Activated gamma-delta T cell treated with anti-CD3 and anti-CD28 coated beads, Interleukin-2, amount 50 U/mL, for 16 hours (primary cell): ENCODE data around the gene CSGALNACT2.
"Not testable (repeated sequence)": the region's sequence is repeated elsewhere in the genome, so short reads cannot be mapped to it uniquely, and the experiment has no call there.

ENCODE experiments used
- DNase-seq: peaks from one replicate; pipeline ENCODE4 v3.0.0-alpha.2; 2020; ENCODE audit warnings: low read depth

Gene CSGALNACT2

GRCh38 chr10:43145311-43145710 lies 7.1 kb downstream of the CSGALNACT2 start:
- no peak for DNase-seq

- DNase-seq, result not testable (repeated sequence)
Observed at GRCh38 chr10:43145936-43146335, 7.7 kb downstream of the CSGALNACT2 start.

- no peak for DNase-seq
Observed at GRCh38 chr10:43151371-43151770, 13.1 kb downstream of the CSGALNACT2 start.

GRCh38 chr10:43153901-43154300 lies 15.7 kb downstream of the CSGALNACT2 start:
- no peak for DNase-seq

GRCh38 chr10:43155221-43155620 lies 17.0 kb downstream of the CSGALNACT2 start:
- no peak for DNase-seq

- DNase-seq, result no peak
Observed at GRCh38 chr10:43155741-43156140, 17.5 kb downstream of the CSGALNACT2 start.

GRCh38 chr10:43156590-43157341 lies 18.5 kb downstream of the CSGALNACT2 start:
- no peak for DNase-seq

GRCh38 chr10:43158636-43159035 lies 20.4 kb downstream of the CSGALNACT2 start:
- DNase-seq, result no peak

- no peak for DNase-seq
Observed at GRCh38 chr10:43160046-43160920, 22.0 kb downstream of the CSGALNACT2 start.

GRCh38 chr10:43160921-43161255 lies 22.6 kb downstream of the CSGALNACT2 start:
- no peak for DNase-seq

- DNase-seq, result no peak
Observed at GRCh38 chr10:43162604-43163003, 24.4 kb downstream of the CSGALNACT2 start.

GRCh38 chr10:43166207-43166879 lies 28.1 kb downstream of the CSGALNACT2 start:
- DNase-seq, result no peak

GRCh38 chr10:43166880-43167497 lies 28.7 kb downstream of the CSGALNACT2 start:
- no peak for DNase-seq

- no peak for DNase-seq
Observed at GRCh38 chr10:43167498-43167889, 29.2 kb downstream of the CSGALNACT2 start.

- no peak for DNase-seq
Observed at GRCh38 chr10:43170491-43170890, 32.2 kb downstream of the CSGALNACT2 start.

GRCh38 chr10:43172645-43173044 lies 34.4 kb downstream of the CSGALNACT2 start:
- no peak for DNase-seq

- DNase-seq, result no peak
Observed at GRCh38 chr10:43173120-43173519, 34.9 kb downstream of the CSGALNACT2 start.

- DNase-seq, result no peak
Observed at GRCh38 chr10:43174969-43175368, 36.7 kb downstream of the CSGALNACT2 start.

GRCh38 chr10:43176271-43176670 lies 38.0 kb downstream of the CSGALNACT2 start:
- no peak for DNase-seq

- no peak for DNase-seq
Observed at GRCh38 chr10:43177595-43177994, 39.4 kb downstream of the CSGALNACT2 start.

GRCh38 chr10:43181146-43181545 lies 42.9 kb downstream of the CSGALNACT2 start:
- DNase-seq, result no peak

GRCh38 chr10:43183764-43184163 lies 45.5 kb downstream of the CSGALNACT2 start:
- not testable (repeated sequence) for DNase-seq
